ENCODE data around the gene ZNF808. TPM values are rescaled to one million over a fixed set of nuclear protein-coding genes. Genes with fewer than 3 reads are reported as not detected.

The ZNF808 gene
- total and polyA plus RNA-seq, 2 of the 13 experiments (the other 11 are each of a cell fraction or from before 2014, with no cell fraction given): 3.0 to 7.4 TPM

- no peak for TF ChIP-seq CENPBD1 (CRISPR knock-in tag; IDR thresholded peaks at IDR 0.05; ENCODE audit: borderline replicate concordance, low read depth)
- TF ChIP-seq ZFP37 (CRISPR knock-in tag; IDR thresholded peaks at IDR 0.05; ENCODE audit: borderline replicate concordance): no peak
- TF ChIP-seq ATF2 (CRISPR knock-in tag; IDR thresholded peaks at IDR 0.05): no peak
- TF ChIP-seq CC2D1A (CRISPR knock-in tag; IDR thresholded peaks at IDR 0.05): no peak
- no peak for TF ChIP-seq GATAD1 (CRISPR knock-in tag; IDR thresholded peaks at IDR 0.05)
- no peak for TF ChIP-seq ZNF589 (CRISPR knock-in tag; conservative IDR thresholded peaks at IDR 0.05)
- no peak for TF ChIP-seq DDIT3 (CRISPR knock-in tag; IDR thresholded peaks at IDR 0.05)
- TF ChIP-seq ZNF275 (CRISPR knock-in tag; IDR thresholded peaks at IDR 0.05; ENCODE audit: borderline replicate concordance): no peak
Measured at GRCh38 chr19:52520013-52520412, 7.5 kb upstream of the ZNF808 start (continued).

GRCh38 chr19:52522551-52522950 is 4.9 kb upstream of the ZNF808 start:
- ChIA-PET POLR2A (interaction anchor here (1.6 kb wide), 1 partner anchor 124 kb away, joined by 3 read pairs; no protein-coding TSS in a partner anchor), CTCF (ENCODE audit: low intra/inter-chr PET ratio, low total read pairs) (no interaction called here)
- DNase-seq (ENCODE audit: low spot score): no peak
- no TSS peak for BruUV-seq (replicated peaks)
- Histone ChIP-seq H3K36me3 (replicated peaks in 1 of 2; ENCODE audit: control insufficient read depth in 1 of 2, insufficient read depth in 2 of 2, low read length in 2 of 2) (no peaks in the 10 kb centered on the region), H2AFZ (ENCODE audit: low read length) (no peak overlapping the region), H3K79me2 (ENCODE audit: insufficient read depth, low read length) (no peaks in the 10 kb centered on the region), H3K27ac (ENCODE audit: extremely low read length, insufficient read depth, low read length) (no peak overlapping the region), H3K27me3 (ENCODE audit: control insufficient read depth in 1 of 2, insufficient read depth in 2 of 2, low read length in 2 of 2) (no peaks in the 10 kb centered on the region; a peak in 1 of 5 replicates), H3K4me2 (ENCODE audit: low read depth, low read length) (no peak overlapping the region), H3K9me3 (ENCODE audit: low read length) (peaks cover 6% of the 10 kb centered on the region; the same call in 1 of the 2 replicates), H3K4me1 (ENCODE audit: insufficient read depth, low read length) (peaks cover 14% of the 10 kb centered on the region; the same call in 1 of the 2 replicates), H3K9ac (ENCODE audit: insufficient read depth, low read depth, low read length) (no peak overlapping the region), H4K20me1 (ENCODE audit: insufficient read depth, low read length) (no peaks in the 10 kb centered on the region), H3K4me3 (replicated peaks in 1 of 3; ENCODE audit: insufficient read depth in 1 of 3, low read depth in 2 of 3, low read length in 3 of 3) (no peak overlapping the region)
- intact Hi-C loops (cut with micrococcal nuclease; ENCODE audit: unreplicated experiment) (no loop called here), in situ Hi-C loops (cut with HindIII; ENCODE audit: extremely low pct_ligation_motif_present, low pct_unique_long_range_greater_than_20kb) (no loop called here)
- WGBS (ENCODE audit: low lambda C conversion rate): 55% methylated on average over 8 of the region's 14 CpGs
- no peak for TF ChIP-seq U2AF1 (optimal IDR thresholded peaks at IDR 0.05; ENCODE audit: low read depth, low read length)
- FAIRE-seq: no peak
- no peak for ATAC-seq
